Naive thymus-derived CD4-positive, alpha-beta T cell (primary cell): Measurements from ENCODE around the gene IQGAP2. TPM values are rescaled to one million over a fixed set of nuclear protein-coding genes. Genes with fewer than 3 reads are reported as not detected.

Source experiments
- ATAC-seq: fragments of 150-1000 bp; cut with Tn5 transposase; 2 replicates; pipeline ENCODE4 v1.10.0; 2021; ENCODE audit warnings: mild to moderate bottlenecking, moderate library complexity
- CTCF ChIA-PET: fragments of 350-600 bp; sonication (Branson Sonifier 250); formaldehyde crosslinking; loops from one replicate; lab custom pipeline; 2021; ENCODE audit warnings: antibody characterized with exemption; lab: Charles Lee
- POLR2A ChIA-PET: fragments of 350-600 bp; sonication (Branson Sonifier 250); formaldehyde crosslinking; loops from one replicate; lab custom pipeline; 2021; ENCODE audit warnings: antibody characterized with exemption, inconsistent platforms; lab: Charles Lee
- DNase-seq, 9 donors: peaks; one replicate each; pipeline versions ENCODE4 v3.0.0 to v3.0.0-alpha.2; 2020 to 2022; ENCODE audit warnings: mixed read lengths in 1 of 9
- H3K27ac ChIP-seq: one replicate; pipeline ENCODE4 v1.7.0; 2013; ENCODE audit warnings: mild to moderate bottlenecking, low read depth, low read length, moderate library complexity
- H3K27me3 ChIP-seq, 2 donors: one replicate each; pipeline ENCODE4 v1.7.0; 2013; ENCODE audit warnings: low read length in 2 of 2, mild to moderate bottlenecking in 2 of 2, moderate library complexity in 2 of 2; ENCODE audit not compliant: control insufficient read depth in 2 of 2, insufficient read depth in 2 of 2
- H3K36me3 ChIP-seq, 3 experiments: 1 replicate in 2 of 3; 2 replicates in 1 of 3; pipeline ENCODE4 v1.7.0; 2013; ENCODE audit warnings: low read length in 3 of 3, mild to moderate bottlenecking in 3 of 3, moderate library complexity in 1 of 3; ENCODE audit not compliant: insufficient read depth in 3 of 3, control insufficient read depth in 2 of 3
- H3K4me1 ChIP-seq, 2 donors: one replicate each; pipeline ENCODE4 v1.7.0; 2013; ENCODE audit warnings: low read length in 2 of 2, mild to moderate bottlenecking in 2 of 2, moderate library complexity in 1 of 2; ENCODE audit not compliant: control insufficient read depth in 2 of 2, insufficient read depth in 2 of 2
- H3K4me3 ChIP-seq: 2 replicates; pipeline ENCODE4 v1.7.0; 2013; ENCODE audit warnings: mild to moderate bottlenecking, low read length
- H3K9me3 ChIP-seq, 3 experiments: 1 replicate in 2 of 3; 2 replicates in 1 of 3; pipeline ENCODE4 v1.7.0; 2013; ENCODE audit warnings: low read length in 3 of 3; ENCODE audit not compliant: control insufficient read depth in 2 of 3
- H3K27ac Mint-ChIP-seq, 9 donors: one replicate each; pipeline ENCODE4 v1.8.0; 2020 to 2022; ENCODE audit warnings: mixed read lengths in 9 of 9, mild to moderate bottlenecking in 8 of 9, moderate library complexity in 5 of 9, inconsistent platforms in 2 of 9
- H3K27me3 Mint-ChIP-seq, 5 donors: one replicate each; pipeline ENCODE4 v1.8.0; 2021 to 2022; ENCODE audit warnings: mixed read lengths in 5 of 5, mild to moderate bottlenecking in 1 of 5
- H3K36me3 Mint-ChIP-seq, 5 donors: one replicate each; pipeline ENCODE4 v1.8.0; 2020 to 2022; ENCODE audit warnings: mixed read lengths in 5 of 5, mild to moderate bottlenecking in 3 of 5, inconsistent platforms in 1 of 5
- H3K4me1 Mint-ChIP-seq, 7 donors: one replicate each; pipeline ENCODE4 v1.8.0; 2020 to 2022; ENCODE audit warnings: mixed read lengths in 7 of 7, mild to moderate bottlenecking in 3 of 7, inconsistent platforms in 1 of 7
- H3K4me3 Mint-ChIP-seq, 10 donors: one replicate each; pipeline ENCODE4 v1.8.0; 2020 to 2022; ENCODE audit warnings: mild to moderate bottlenecking in 10 of 10, mixed read lengths in 10 of 10, moderate library complexity in 6 of 10, inconsistent platforms in 2 of 10
- H3K9me3 Mint-ChIP-seq, 11 donors: one replicate each; pipeline ENCODE4 v1.8.0; 2020 to 2022; ENCODE audit warnings: mixed read lengths in 11 of 11, mild to moderate bottlenecking in 4 of 11, inconsistent platforms in 1 of 11, moderate library complexity in 1 of 11
- intact Hi-C, 2 donors: fragments of 100-400 bp; cut with micrococcal nuclease; formaldehyde crosslinking; loops; one replicate each; pipeline ENCODE4 v1.15.1; 2023
- polyA plus RNA-seq, 2 donors: library from polyadenylated mRNA; unstranded; fragments of 300-500 nt; fragmentation: Illumina TruSeq; gene quantifications; one replicate each; pipeline ENCODE4 v1.2.3, GENCODE V29; 2021
- total RNA-seq, 6 experiments: library from RNA in 5 of 6; stranded (reverse) in 5 of 6; gene quantifications; 1 replicate in 5 of 6; 2 replicates in 1 of 6; pipeline ENCODE4 v1.2.3 and lab custom pipeline; 2021 to 2026

The IQGAP2 gene
- total and polyA plus RNA-seq, 7 experiments from 2014 or later = 19.0 to 114 (median 86.3) TPM

DNA sequence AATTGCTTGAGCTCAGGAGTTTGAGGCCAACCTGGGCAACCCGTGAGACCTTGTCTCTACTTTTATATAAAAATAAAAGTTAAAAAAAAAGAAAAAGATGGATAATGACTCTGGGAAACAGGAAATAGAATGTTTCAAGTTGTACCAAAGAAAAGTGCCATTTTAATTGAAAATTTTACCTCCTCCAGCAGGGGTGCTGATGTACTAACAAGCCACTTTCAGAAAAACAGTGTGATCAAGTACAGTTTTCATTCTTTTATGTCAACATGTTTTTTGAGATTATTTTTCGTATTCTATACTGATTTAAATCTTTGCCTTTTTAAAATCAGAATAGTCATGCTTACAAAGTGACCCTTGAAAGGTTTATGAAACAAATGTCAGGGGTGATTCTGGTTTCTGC is 343.6 kb downstream of the IQGAP2 start:
- no peak overlapping the region for H3K4me3 ChIP-seq
- no peak overlapping the region for H3K27ac ChIP-seq
- H3K36me3 ChIP-seq = no peaks in the 10 kb centered on the region
- Mint-ChIP-seq H3K27me3 (peaks cover 0 to 13% (median 8%) of the 10 kb centered on the region in 5 donors), H3K36me3 (peaks cover 0 to 2% (median 0%) of the 10 kb centered on the region in 5 donors), H3K4me3 (no peak overlapping the region), H3K4me1 (peaks cover 0 to 2% (median 0%) of the 10 kb centered on the region in 7 donors), H3K27ac (no peak overlapping the region), H3K9me3 (peaks cover 0 to 3% (median 0%) of the 10 kb centered on the region in 11 donors)
- intact Hi-C loops = no loop called here
- CTCF ChIA-PET = no interaction called here
- no peaks in the 10 kb centered on the region for H3K27me3 ChIP-seq
- no peaks in the 10 kb centered on the region for H3K4me1 ChIP-seq
- POLR2A ChIA-PET = no interaction called here
- DNase-seq (no peak), ATAC-seq (no peak)
- no peaks in the 10 kb centered on the region for H3K9me3 ChIP-seq

DNA sequence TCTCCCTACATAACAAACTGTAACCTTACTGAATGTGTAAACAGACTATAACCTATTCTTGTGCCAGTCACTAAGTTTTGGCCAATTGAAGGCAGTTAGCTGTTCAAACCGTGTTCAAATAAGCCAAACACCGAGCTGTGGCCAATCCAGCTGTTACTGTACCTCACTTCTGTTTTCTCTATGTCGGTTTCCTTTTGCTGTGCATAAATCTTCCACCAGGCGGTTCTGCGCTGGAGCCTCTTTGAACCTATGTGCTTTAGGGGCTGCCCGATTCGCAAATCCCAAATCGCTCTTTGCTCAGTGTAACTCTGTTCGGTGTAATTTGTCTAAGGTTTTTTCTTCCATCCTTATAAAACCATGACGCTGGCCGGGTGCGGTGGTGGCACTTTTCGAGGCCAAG is 344.6 kb downstream of the IQGAP2 start:
- ChIA-PET POLR2A (no interaction called here), CTCF (no interaction called here)
- no peaks in the 10 kb centered on the region for H3K36me3 ChIP-seq
- no peaks in the 10 kb centered on the region for H3K4me1 ChIP-seq
- H3K27me3 ChIP-seq = no peaks in the 10 kb centered on the region
- no peak for DNase-seq
- intact Hi-C loops = no loop called here
- no peak for ATAC-seq
- H3K4me1 Mint-ChIP-seq = peaks cover 0 to 2% (median 0%) of the 10 kb centered on the region in 7 donors
- no peak overlapping the region for H3K4me3 Mint-ChIP-seq
- no peak overlapping the region for H3K4me3 ChIP-seq
- H3K27me3 Mint-ChIP-seq = peaks cover 0 to 16% (median 8%) of the 10 kb centered on the region in 5 donors
- H3K9me3 Mint-ChIP-seq = peaks cover 0 to 3% (median 0%) of the 10 kb centered on the region in 11 donors
- no peak overlapping the region for H3K27ac Mint-ChIP-seq
- no peaks in the 10 kb centered on the region for H3K9me3 ChIP-seq
- no peak overlapping the region for H3K27ac ChIP-seq
- peaks cover 0 to 2% (median 0%) of the 10 kb centered on the region in 5 donors for H3K36me3 Mint-ChIP-seq

DNA sequence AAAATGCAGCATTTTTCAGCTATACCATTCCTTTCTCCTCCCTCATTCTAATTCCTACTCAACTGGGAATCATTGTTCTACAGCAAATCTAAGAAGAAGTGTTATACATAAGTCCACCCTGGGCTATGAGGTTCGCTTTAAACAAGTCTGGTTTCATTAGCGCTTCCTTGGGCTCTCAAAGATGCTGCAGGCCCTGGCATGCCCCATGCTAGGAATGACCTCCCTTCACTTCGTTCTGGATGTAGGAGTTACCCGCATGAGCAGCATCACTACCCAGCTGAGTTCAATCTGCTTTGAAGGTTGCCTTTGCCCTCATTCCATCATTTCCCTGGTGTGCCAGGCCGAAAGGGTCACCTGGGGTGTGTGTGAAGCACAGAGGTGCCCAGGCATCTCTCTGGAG is 348.2 kb downstream of the IQGAP2 start:
- CTCF ChIA-PET = no interaction called here
- intact Hi-C loops = no loop called here

DNA sequence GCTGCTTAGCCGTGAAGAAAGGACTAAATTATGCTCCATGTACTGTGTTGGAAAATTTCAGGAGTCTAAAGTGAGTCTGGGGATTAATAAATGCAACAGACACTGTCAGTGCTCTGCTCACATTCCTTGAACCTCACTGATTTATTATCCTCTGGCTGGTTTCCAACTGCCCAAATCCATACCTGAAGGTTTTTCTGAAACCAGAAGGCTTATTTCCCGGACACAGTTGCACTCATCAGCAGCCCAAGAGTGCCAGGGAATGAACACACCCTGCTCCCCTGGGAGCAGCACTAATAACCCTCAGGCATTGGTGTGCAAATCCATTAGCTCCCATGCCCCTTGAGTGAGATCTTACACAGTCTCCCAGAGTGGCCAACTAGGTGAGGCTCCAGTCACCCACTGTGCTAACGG is 351.6 kb downstream of the IQGAP2 start:
- Mint-ChIP-seq H3K9me3 (peaks cover 0 to 1% (median 0%) of the 10 kb centered on the region in 11 donors), H3K4me3 (no peak overlapping the region), H3K27ac (no peak overlapping the region), H3K27me3 (peaks cover 0 to 11% (median 0%) of the 10 kb centered on the region in 5 donors), H3K36me3 (no peaks in the 10 kb centered on the region), H3K4me1 (no peaks in the 10 kb centered on the region)
- Histone ChIP-seq H3K4me1 (no peaks in the 10 kb centered on the region), H3K27ac (no peak overlapping the region), H3K9me3 (no peaks in the 10 kb centered on the region), H3K4me3 (no peak overlapping the region), H3K27me3 (no peaks in the 10 kb centered on the region), H3K36me3 (no peaks in the 10 kb centered on the region)
- CTCF ChIA-PET = no interaction called here
- POLR2A ChIA-PET = no interaction called here
- intact Hi-C loops = no loop called here
- no peak for DNase-seq
- no peak for ATAC-seq

More for the DNA sequence above, 348.2 kb downstream of the IQGAP2 start:
- H3K9me3 Mint-ChIP-seq = peaks cover 0 to 2% (median 0%) of the 10 kb centered on the region in 11 donors
- DNase-seq = no peak
- no peaks in the 10 kb centered on the region for H3K36me3 Mint-ChIP-seq
- no peak overlapping the region for H3K4me3 Mint-ChIP-seq
- no peak overlapping the region for H3K4me3 ChIP-seq
- ATAC-seq = no peak
- H3K4me1 ChIP-seq = no peaks in the 10 kb centered on the region
- H3K27me3 Mint-ChIP-seq = peaks cover 0 to 16% (median 8%) of the 10 kb centered on the region in 5 donors
- H3K27ac Mint-ChIP-seq = no peak overlapping the region
- no peaks in the 10 kb centered on the region for H3K36me3 ChIP-seq
- POLR2A ChIA-PET = no interaction called here
- no peak overlapping the region for H3K27ac ChIP-seq
- H3K4me1 Mint-ChIP-seq = peaks cover 0 to 2% (median 0%) of the 10 kb centered on the region in 7 donors
- H3K27me3 ChIP-seq = no peaks in the 10 kb centered on the region
- no peaks in the 10 kb centered on the region for H3K9me3 ChIP-seq

DNA sequence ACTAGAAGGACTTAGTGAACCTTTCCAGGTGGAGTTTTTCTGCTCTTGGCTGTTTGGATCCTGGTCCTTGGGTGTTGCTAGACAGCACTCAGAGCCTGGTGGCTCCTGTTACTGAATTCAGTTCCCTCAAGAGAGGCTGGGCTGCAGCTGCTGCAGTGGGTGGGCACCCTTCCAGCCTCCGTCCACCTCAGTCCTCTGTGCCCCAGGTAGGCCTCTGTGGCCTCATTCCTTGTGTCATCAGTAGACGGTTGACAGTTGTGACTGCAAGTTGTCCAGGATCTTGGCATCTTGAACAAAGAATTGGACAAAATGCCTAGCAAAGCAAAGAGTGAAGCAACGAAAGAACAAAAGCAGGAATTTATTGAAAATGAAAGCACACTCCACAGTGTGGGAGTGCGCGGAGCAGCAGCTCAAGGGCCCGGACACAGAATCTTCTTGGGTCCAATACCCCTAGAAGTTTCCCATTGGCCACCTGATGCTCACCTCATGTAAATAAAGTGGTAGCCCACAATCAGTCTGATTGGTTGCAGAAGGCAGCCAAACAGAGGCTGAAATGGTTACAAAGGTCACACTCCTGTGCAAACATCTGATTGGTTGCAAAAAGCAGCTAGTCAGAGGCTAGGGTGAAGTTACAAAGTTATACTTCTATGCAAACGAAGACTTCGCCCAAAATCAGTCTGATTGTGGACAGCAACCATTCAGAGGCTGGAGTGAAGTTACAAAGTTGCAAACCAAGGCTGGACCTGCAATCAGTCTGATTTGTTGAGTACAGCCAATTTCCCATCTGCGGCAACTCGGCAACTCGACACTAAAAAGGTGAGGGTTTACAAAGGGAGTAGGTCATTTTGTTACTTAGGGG is 352.9 kb downstream of the IQGAP2 start:
- Histone ChIP-seq H3K36me3 (no peaks in the 10 kb centered on the region), H3K4me1 (no peaks in the 10 kb centered on the region), H3K9me3 (no peaks in the 10 kb centered on the region), H3K4me3 (no peak overlapping the region), H3K27ac (no peak overlapping the region), H3K27me3 (no peaks in the 10 kb centered on the region)
- Mint-ChIP-seq H3K27ac (peak overlapping the region in 1 of 9 donors; percentile 3), H3K27me3 (peaks cover 0 to 7% (median 0%) of the 10 kb centered on the region in 5 donors), H3K36me3 (no peaks in the 10 kb centered on the region), H3K9me3 (no peaks in the 10 kb centered on the region), H3K4me3 (no peak overlapping the region), H3K4me1 (peaks cover 0 to 2% (median 0%) of the 10 kb centered on the region in 7 donors)
- intact Hi-C loops = no loop called here
- CTCF ChIA-PET = no interaction called here
- no peak for ATAC-seq
- no peak for DNase-seq
- POLR2A ChIA-PET = no interaction called here

DNA sequence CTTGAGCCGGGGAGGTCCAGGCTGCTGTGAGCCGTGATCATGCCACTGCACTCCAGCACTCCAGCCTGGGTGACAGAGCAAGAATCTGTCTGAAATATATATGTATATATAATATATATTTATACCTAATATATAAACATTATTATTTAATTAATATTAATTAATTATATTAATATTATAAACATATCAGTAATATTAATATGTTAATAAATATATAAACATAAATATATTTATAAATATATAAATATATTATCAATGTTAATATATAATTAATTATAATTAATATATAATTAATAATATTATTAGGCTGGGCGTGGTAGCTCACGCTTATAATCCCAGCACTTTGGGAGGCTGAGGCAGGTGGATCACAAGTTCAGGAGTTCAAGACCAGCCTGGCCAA is 354.0 kb downstream of the IQGAP2 start:
- no peaks in the 10 kb centered on the region for H3K36me3 Mint-ChIP-seq
- POLR2A ChIA-PET = no interaction called here
- H3K27me3 ChIP-seq = no peaks in the 10 kb centered on the region
- ATAC-seq = no peak
- H3K27me3 Mint-ChIP-seq = peaks cover 0 to 7% (median 0%) of the 10 kb centered on the region in 5 donors
- intact Hi-C loops = no loop called here
- H3K9me3 Mint-ChIP-seq = no peaks in the 10 kb centered on the region
- CTCF ChIA-PET = no interaction called here
- H3K4me3 Mint-ChIP-seq = no peak overlapping the region
- H3K27ac Mint-ChIP-seq = no peak overlapping the region
- DNase-seq = no peak
- H3K4me3 ChIP-seq = no peak overlapping the region
- no peaks in the 10 kb centered on the region for H3K9me3 ChIP-seq
- H3K27ac ChIP-seq = no peak overlapping the region
- no peaks in the 10 kb centered on the region for H3K4me1 ChIP-seq
- H3K36me3 ChIP-seq = no peaks in the 10 kb centered on the region
- peaks cover 0 to 2% (median 0%) of the 10 kb centered on the region in 7 donors for H3K4me1 Mint-ChIP-seq
